Astrocyte (in vitro differentiated cells and primary cell): Measurements from ENCODE around the gene CROCC. TPM values are rescaled to one million over a fixed set of nuclear protein-coding genes. Genes with fewer than 3 reads are reported as not detected.

Experiments
- DNase-seq: peaks from one replicate; pipeline ENCODE4 v3.0.0-alpha.2; 2010; ENCODE audit warnings: low read depth
- FAIRE-seq: peaks from 2 replicates; lab custom pipeline; 2011; peaks lifted over from hg19 to GRCh38; lab: Jason Lieb, UNC
- H2AFZ ChIP-seq: 2 replicates; pipeline ENCODE4 v1.6.0; 2012; ENCODE audit warnings: low read depth, low read length, inconsistent platforms
- H3K27ac ChIP-seq: 2 replicates; pipeline ENCODE4 v1.5.1; 2011; ENCODE audit warnings: low read depth, low read length, inconsistent platforms
- H3K27me3 ChIP-seq: 2 replicates; pipeline ENCODE4 v1.6.0; 2011; ENCODE audit warnings: low read length, inconsistent platforms; ENCODE audit not compliant: insufficient read depth
- H3K36me3 ChIP-seq: 2 replicates; pipeline ENCODE4 v1.5.1; 2011; ENCODE audit warnings: low read length, inconsistent platforms; ENCODE audit not compliant: insufficient read depth
- H3K4me1 ChIP-seq: 2 replicates; pipeline ENCODE4 v1.5.1; 2011; ENCODE audit warnings: low read length, inconsistent platforms; ENCODE audit not compliant: insufficient read depth
- H3K4me2 ChIP-seq: 2 replicates; pipeline ENCODE4 v1.6.0; 2012; ENCODE audit warnings: low read length, inconsistent platforms
- H3K4me3 ChIP-seq: 2 replicates; pipeline ENCODE4 v1.5.1; 2011; ENCODE audit warnings: low read depth, mild to moderate bottlenecking, low read length, inconsistent platforms; ENCODE audit not compliant: insufficient read depth
- H3K79me2 ChIP-seq: 2 replicates; pipeline ENCODE4 v1.6.0; 2012; ENCODE audit warnings: mild to moderate bottlenecking, low read length, inconsistent platforms; ENCODE audit not compliant: insufficient read depth
- H3K9ac ChIP-seq: 2 replicates; pipeline ENCODE4 v1.6.0; 2012; ENCODE audit warnings: mild to moderate bottlenecking, low read length, inconsistent platforms
- H3K9me3 ChIP-seq: 2 replicates; pipeline ENCODE4 v1.5.1; 2012; ENCODE audit warnings: low read depth, mild to moderate bottlenecking, low read length, inconsistent platforms; ENCODE audit not compliant: insufficient read depth
- H4K20me1 ChIP-seq: 2 replicates; pipeline ENCODE4 v1.6.0; 2012; ENCODE audit warnings: low read length, inconsistent platforms; ENCODE audit not compliant: insufficient read depth
- H3K27ac Mint-ChIP-seq: one replicate; pipeline ENCODE4 v1.8.0; 2021; ENCODE audit warnings: mild to moderate bottlenecking, mixed read lengths; ENCODE audit not compliant: unreplicated experiment
- H3K27me3 Mint-ChIP-seq: one replicate; pipeline ENCODE4 v1.8.0; 2021; ENCODE audit warnings: low read depth, mixed read lengths; ENCODE audit not compliant: unreplicated experiment
- H3K36me3 Mint-ChIP-seq: one replicate; pipeline ENCODE4 v1.8.0; 2021; ENCODE audit warnings: low read depth, mixed read lengths; ENCODE audit not compliant: unreplicated experiment
- H3K4me1 Mint-ChIP-seq: one replicate; pipeline ENCODE4 v1.8.0; 2021; ENCODE audit warnings: low read depth, mixed read lengths; ENCODE audit not compliant: unreplicated experiment
- H3K4me3 Mint-ChIP-seq: one replicate; pipeline ENCODE4 v1.8.0; 2021; ENCODE audit warnings: mild to moderate bottlenecking, moderate library complexity, mixed read lengths; ENCODE audit not compliant: unreplicated experiment
- H3K9me3 Mint-ChIP-seq: one replicate; pipeline ENCODE4 v1.8.0; 2021; ENCODE audit warnings: mild to moderate bottlenecking, mixed read lengths; ENCODE audit not compliant: unreplicated experiment
- CTCF ChIP-seq: IDR thresholded peaks from 2 replicates; pipeline ENCODE4 v1.5.1; 2011; ENCODE audit warnings: low read depth, mild to moderate bottlenecking, inconsistent platforms, low read length, moderate library complexity; ENCODE audit not compliant: insufficient read depth
- EZH2 ChIP-seq: IDR thresholded peaks from 2 replicates; pipeline ENCODE4 v1.6.1; 2012; ENCODE audit warnings: mild to moderate bottlenecking, low read length, inconsistent platforms; ENCODE audit not compliant: insufficient read depth
- total RNA-seq: library from RNA; stranded (reverse); gene quantifications from 2 replicates; pipeline ENCODE4 v1.2.1, GENCODE V29; 2021

Gene CROCC
- total RNA-seq, 1 donor from 2014 or later, result 12.1 TPM

GRCh38 chr1:16980473-16981268 lies 58.9 kb downstream of the CROCC start, which contains the start of gene MFAP2:
Gene MFAP2, minus strand, starts transcription at chr1:16980620. Its CDS starts 2,347 bp downstream, at chr1:16978273.
- Mint-ChIP-seq H3K27ac (peak within 1 kb of the TSS; percentile 94), H3K27me3 (no peaks in the 10 kb centered on the region), H3K36me3 (peaks cover 3% of the 10 kb centered on the region), H3K4me3 (peak within 1 kb of the TSS; percentile 88), H3K9me3 (no peaks in the 10 kb centered on the region), H3K4me1 (peaks cover 23% of the 10 kb centered on the region)
- Histone ChIP-seq H3K79me2 (peaks cover 47% of the 10 kb centered on the region), H3K4me1 (peaks cover 49% of the 10 kb centered on the region), H3K4me3 (peak within 1 kb of the TSS; percentile 80), H3K27me3 (no peaks in the 10 kb centered on the region), H3K36me3 (no peaks in the 10 kb centered on the region), H2AFZ (no peak within 1 kb of the TSS), H3K4me2 (peak within 1 kb of the TSS; percentile 99), H3K9ac (peak within 1 kb of the TSS; percentile 87), H4K20me1 (peaks cover 37% of the 10 kb centered on the region), H3K9me3 (no peaks in the 10 kb centered on the region), H3K27ac (peak within 1 kb of the TSS; percentile 89)
- DNase-seq (no peak), FAIRE-seq (no peak)
- TF ChIP-seq CTCF (no peak), EZH2 (no peak)

GRCh38 chr1:16981269-16981849 lies 59.6 kb downstream of the CROCC start:
- H3K27ac ChIP-seq, result peak overlapping the region; percentile 89
- peaks cover 49% of the 10 kb centered on the region for H3K4me1 ChIP-seq
- FAIRE-seq (peak; percentile 23), DNase-seq (peak; percentile 93)
- no peaks in the 10 kb centered on the region for H3K9me3 Mint-ChIP-seq
- H3K4me3 ChIP-seq, result peak overlapping the region; percentile 80
- H3K9ac ChIP-seq, result peak overlapping the region; percentile 87
- H3K9me3 ChIP-seq, result no peaks in the 10 kb centered on the region
- H3K27ac Mint-ChIP-seq, result peak overlapping the region; percentile 94
- H4K20me1 ChIP-seq, result peaks cover 30% of the 10 kb centered on the region
- H2AFZ ChIP-seq, result no peak overlapping the region
- no peaks in the 10 kb centered on the region for H3K36me3 ChIP-seq
- H3K79me2 ChIP-seq, result peaks cover 41% of the 10 kb centered on the region
- H3K4me1 Mint-ChIP-seq, result peaks cover 23% of the 10 kb centered on the region
- H3K36me3 Mint-ChIP-seq, result peaks cover 5% of the 10 kb centered on the region
- no peaks in the 10 kb centered on the region for H3K27me3 Mint-ChIP-seq
- no peak for TF ChIP-seq CTCF
- TF ChIP-seq EZH2, result no peak
- no peaks in the 10 kb centered on the region for H3K27me3 ChIP-seq
- peak overlapping the region; percentile 88 for H3K4me3 Mint-ChIP-seq
- peak overlapping the region; percentile 99 for H3K4me2 ChIP-seq
